WERI-Rb-1 (cell line): ENCODE results near the gene RBMS1.

Experiments used
- DNase-seq: peaks from one replicate; pipeline ENCODE4 v3.0.0-alpha.2; 2020
- H3K27ac ChIP-seq: fragments of 250-450 bp; sonication (Bioruptor Pico); 2 replicates; pipeline ENCODE4 v1.5.1; 2020; ENCODE audit warnings: mild to moderate bottlenecking, moderate library complexity
- H3K27me3 ChIP-seq: fragments of 250-450 bp; sonication (Bioruptor Pico); 2 replicates; pipeline ENCODE4 v1.5.1; 2021; ENCODE audit warnings: mild to moderate bottlenecking, low read depth, moderate library complexity; ENCODE audit not compliant: insufficient read depth, severe bottlenecking
- H3K36me3 ChIP-seq: fragments of 250-450 bp; sonication (Bioruptor Pico); 2 replicates; pipeline ENCODE4 v1.5.1; 2020; ENCODE audit warnings: mild to moderate bottlenecking, moderate library complexity
- H3K4me3 ChIP-seq: 2 replicates; pipeline ENCODE4 v1.5.1; 2011; ENCODE audit warnings: low read depth, mild to moderate bottlenecking, control low read depth, low read length
- H3K9me3 ChIP-seq: fragments of 250-450 bp; sonication (Bioruptor Pico); 2 replicates; pipeline ENCODE4 v1.5.1; 2021; ENCODE audit warnings: mild to moderate bottlenecking, moderate library complexity; ENCODE audit not compliant: severe bottlenecking
- TF ChIP-seq, protein P1 (sequence below): IDR thresholded peaks from 2 replicates; pipeline ENCODE4 v1.5.1; 2011; ENCODE audit warnings: low read depth, mild to moderate bottlenecking, control low read depth, inconsistent platforms, low read length

RBMS1 gene

DNA sequence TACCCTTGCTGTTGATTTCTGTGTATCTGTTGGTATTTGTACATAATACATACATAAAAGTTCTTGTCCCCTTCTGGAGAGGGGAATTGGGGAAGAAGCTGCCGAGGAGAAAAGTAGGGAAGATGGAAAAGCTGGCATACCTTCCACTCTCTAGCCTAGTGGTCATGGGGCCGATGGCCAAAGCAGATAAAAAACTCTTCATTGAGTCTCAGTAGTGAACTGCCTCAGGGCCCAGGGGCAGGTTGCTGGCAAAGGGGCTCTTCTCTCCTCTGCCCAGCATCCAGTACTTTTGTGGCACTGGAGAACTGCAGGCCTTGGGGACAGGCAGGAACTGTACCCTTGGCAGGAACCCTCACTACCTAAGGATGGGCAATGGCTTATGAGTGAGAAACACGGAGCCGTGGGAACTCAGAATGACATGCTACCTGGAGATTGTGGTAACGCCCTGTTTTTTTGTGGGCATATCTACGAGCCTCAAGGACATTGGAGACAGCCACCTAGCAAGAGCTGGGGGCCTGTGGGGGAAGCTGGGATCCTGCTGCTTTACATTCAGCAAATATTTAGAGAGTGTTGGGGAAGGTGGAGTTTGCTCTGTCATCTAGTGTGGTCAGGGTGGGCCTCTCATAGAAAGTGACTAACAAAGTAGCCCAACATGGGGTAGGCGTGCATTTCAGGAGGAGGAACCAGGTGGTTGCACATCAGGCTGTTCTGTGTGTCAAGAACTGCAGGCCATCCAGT lies 270.9 kb downstream of the RBMS1 start:
- no peak for DNase-seq
- TF ChIP-seq, protein P1, sequence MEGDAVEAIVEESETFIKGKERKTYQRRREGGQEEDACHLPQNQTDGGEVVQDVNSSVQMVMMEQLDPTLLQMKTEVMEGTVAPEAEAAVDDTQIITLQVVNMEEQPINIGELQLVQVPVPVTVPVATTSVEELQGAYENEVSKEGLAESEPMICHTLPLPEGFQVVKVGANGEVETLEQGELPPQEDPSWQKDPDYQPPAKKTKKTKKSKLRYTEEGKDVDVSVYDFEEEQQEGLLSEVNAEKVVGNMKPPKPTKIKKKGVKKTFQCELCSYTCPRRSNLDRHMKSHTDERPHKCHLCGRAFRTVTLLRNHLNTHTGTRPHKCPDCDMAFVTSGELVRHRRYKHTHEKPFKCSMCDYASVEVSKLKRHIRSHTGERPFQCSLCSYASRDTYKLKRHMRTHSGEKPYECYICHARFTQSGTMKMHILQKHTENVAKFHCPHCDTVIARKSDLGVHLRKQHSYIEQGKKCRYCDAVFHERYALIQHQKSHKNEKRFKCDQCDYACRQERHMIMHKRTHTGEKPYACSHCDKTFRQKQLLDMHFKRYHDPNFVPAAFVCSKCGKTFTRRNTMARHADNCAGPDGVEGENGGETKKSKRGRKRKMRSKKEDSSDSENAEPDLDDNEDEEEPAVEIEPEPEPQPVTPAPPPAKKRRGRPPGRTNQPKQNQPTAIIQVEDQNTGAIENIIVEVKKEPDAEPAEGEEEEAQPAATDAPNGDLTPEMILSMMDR = no peak
- Histone ChIP-seq H3K36me3 (no peaks in the 10 kb centered on the region), H3K4me3 (no peak overlapping the region), H3K27me3 (no peaks in the 10 kb centered on the region), H3K9me3 (no peaks in the 10 kb centered on the region), H3K27ac (no peak overlapping the region)
